Neutrophil (primary cell): ENCODE measurements around the gene TM4SF4.

Source experiments
- H3K27ac ChIP-seq: fragments of 200-600 bp; sonication (generic); 2 replicates; pipeline ENCODE4 v1.5.1; 2016; ENCODE audit warnings: mild to moderate bottlenecking, moderate library complexity
- H3K27me3 ChIP-seq: fragments of 200-600 bp; sonication (generic); 2 replicates; pipeline ENCODE4 v1.6.0; 2016; ENCODE audit warnings: mild to moderate bottlenecking
- H3K36me3 ChIP-seq: fragments of 200-600 bp; sonication (generic); 2 replicates; pipeline ENCODE4 v1.5.1; 2017
- H3K4me1 ChIP-seq, 2 experiments: fragments of 200-600 bp in 1 of 2; sonication (generic) in 1 of 2; 1 replicate in 1 of 2; 2 replicates in 1 of 2; pipeline versions ENCODE4 v1.5.1 to v1.6.1; 2013 to 2016; ENCODE audit warnings: low read depth in 1 of 2, low read length in 1 of 2, mild to moderate bottlenecking in 1 of 2, moderate library complexity in 1 of 2; ENCODE audit not compliant: control insufficient read depth in 1 of 2, insufficient read depth in 1 of 2
- H3K4me3 ChIP-seq, 2 experiments: fragments of 200-600 bp in 1 of 2; sonication (generic) in 1 of 2; 1 replicate in 1 of 2; 2 replicates in 1 of 2; pipeline ENCODE4 v1.5.1; 2013 to 2016; ENCODE audit warnings: low read depth in 1 of 2, low read length in 1 of 2, mild to moderate bottlenecking in 1 of 2, moderate library complexity in 1 of 2
- H3K9me3 ChIP-seq: fragments of 200-600 bp; sonication (generic); 2 replicates; pipeline ENCODE4 v1.5.1; 2016
- TF ChIP-seq, protein P1 (sequence below): fragments of 200-600 bp; sonication (generic); IDR thresholded peaks from 2 replicates; pipeline ENCODE4 v1.5.1; 2016; ENCODE audit warnings: antibody characterized with exemption

Gene TM4SF4

DNA sequence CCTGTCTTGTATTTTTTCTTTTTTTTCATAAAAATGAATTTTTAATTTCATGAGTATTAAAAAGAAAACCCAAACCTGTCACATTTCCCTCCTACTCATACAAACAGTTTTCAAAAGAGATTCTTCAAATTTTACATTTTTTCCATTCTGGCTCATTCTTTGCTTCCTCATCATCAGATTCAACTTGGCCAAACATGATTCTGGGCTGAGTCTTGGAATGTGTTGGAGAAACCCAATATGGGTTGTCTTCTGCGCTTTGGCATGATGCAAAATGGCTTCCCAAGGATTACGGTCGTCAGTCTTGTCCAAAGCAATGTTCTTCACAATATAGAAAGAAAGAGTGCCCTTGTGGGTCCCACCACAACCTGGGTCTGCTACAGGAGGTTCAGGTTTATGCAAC is 12.4 kb upstream of the TM4SF4 start:
- no peaks in the 10 kb centered on the region for H3K9me3 ChIP-seq
- no peak overlapping the region for H3K27ac ChIP-seq
- peaks cover 26% of the 10 kb centered on the region in 2 experiments for H3K4me1 ChIP-seq
- no peaks in the 10 kb centered on the region for H3K27me3 ChIP-seq
- TF ChIP-seq, protein P1, sequence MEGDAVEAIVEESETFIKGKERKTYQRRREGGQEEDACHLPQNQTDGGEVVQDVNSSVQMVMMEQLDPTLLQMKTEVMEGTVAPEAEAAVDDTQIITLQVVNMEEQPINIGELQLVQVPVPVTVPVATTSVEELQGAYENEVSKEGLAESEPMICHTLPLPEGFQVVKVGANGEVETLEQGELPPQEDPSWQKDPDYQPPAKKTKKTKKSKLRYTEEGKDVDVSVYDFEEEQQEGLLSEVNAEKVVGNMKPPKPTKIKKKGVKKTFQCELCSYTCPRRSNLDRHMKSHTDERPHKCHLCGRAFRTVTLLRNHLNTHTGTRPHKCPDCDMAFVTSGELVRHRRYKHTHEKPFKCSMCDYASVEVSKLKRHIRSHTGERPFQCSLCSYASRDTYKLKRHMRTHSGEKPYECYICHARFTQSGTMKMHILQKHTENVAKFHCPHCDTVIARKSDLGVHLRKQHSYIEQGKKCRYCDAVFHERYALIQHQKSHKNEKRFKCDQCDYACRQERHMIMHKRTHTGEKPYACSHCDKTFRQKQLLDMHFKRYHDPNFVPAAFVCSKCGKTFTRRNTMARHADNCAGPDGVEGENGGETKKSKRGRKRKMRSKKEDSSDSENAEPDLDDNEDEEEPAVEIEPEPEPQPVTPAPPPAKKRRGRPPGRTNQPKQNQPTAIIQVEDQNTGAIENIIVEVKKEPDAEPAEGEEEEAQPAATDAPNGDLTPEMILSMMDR: no peak
- H3K36me3 ChIP-seq: no peaks in the 10 kb centered on the region
- no peak overlapping the region for H3K4me3 ChIP-seq

DNA sequence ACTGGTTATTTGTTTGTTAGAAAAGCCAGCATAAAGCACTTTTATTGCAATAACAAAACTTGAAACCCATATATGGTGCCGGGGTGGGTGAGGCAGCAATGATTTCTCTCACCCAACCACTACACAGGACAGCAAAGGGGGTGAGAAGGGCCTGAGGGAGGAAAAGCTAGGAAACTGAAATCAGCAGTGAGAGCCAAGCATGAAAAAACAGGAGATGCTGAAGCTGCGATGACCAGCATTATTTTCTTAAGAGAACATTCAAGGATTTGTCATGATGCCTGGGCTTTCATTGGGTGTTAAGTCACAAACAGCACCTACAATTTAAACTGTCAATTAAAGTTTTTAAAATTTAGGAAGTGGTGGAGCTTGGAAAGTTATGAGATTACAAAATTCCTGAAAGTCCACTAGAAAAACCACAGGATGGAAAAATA is 11.9 kb upstream of the TM4SF4 start:
- Histone ChIP-seq H3K4me3 (no peak overlapping the region), H3K36me3 (no peaks in the 10 kb centered on the region), H3K27me3 (no peaks in the 10 kb centered on the region), H3K9me3 (no peaks in the 10 kb centered on the region), H3K27ac (no peak overlapping the region), H3K4me1 (peaks cover 26% of the 10 kb centered on the region in 2 experiments)
- TF ChIP-seq, protein P1: no peak

DNA sequence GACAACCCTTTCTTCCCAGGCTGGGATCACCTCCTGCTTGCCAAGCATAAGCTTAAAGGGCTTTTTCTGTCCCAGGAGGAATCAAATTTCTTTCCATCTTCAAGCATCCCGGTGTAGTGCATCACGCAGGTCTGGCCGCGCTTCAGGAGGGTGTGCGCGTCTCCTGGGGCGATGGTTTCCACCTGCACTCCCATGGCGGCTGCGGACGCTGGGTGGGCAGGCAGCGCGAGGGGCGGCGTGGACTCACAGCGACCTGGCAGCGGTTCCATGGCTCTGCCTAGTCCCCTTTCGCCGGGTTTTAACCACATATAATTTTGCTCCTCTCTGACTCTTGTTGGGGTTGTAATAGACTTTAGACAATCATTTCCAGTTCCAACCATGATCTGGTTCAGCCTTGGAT is 10.6 kb upstream of the TM4SF4 start:
- peaks cover 26% of the 10 kb centered on the region in 2 experiments for H3K4me1 ChIP-seq
- H3K9me3 ChIP-seq: no peaks in the 10 kb centered on the region
- no peaks in the 10 kb centered on the region for H3K36me3 ChIP-seq
- TF ChIP-seq, protein P1: no peak
- no peak overlapping the region for H3K4me3 ChIP-seq
- H3K27ac ChIP-seq: peak overlapping the region; percentile 79
- no peaks in the 10 kb centered on the region for H3K27me3 ChIP-seq

DNA sequence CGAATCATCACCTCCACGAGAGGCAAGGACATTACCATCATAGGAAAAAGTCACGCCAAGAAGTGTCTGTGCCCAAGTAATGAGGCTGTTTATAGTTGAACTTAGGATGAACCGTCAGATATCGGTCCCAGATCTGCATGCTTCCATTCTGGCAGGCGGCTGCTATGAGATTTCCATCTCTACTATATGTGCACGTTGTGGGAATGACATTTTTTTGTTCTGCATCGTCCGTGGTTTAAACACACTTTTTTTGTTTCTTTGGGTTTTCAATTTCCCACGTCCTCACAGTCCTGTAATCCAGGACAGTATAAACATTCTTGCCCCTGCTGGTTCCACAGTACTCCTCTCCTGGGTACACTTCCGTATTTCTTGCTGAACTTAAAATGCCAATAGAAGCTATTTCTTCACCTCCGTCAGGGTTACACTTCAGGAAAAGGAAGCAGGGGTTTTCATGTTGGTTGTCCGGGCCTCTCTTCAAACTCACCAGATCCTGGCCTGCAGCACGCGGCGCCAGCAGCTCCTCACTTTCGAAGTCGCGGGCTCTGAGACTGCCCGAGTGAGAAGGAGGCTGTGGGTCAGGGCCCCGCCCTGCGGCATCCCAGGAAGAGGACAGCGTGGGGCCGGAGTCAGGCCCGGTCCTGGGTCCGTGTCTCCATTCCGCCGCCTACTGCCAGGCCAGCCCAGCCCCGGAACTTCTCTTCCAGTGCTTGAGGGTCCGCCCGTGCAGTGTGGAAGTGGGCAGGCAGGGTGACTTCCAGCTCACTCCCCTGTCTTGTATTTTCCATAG is 9.8 kb upstream of the TM4SF4 start:
- peak overlapping the region; percentile 79 for H3K27ac ChIP-seq
- no peaks in the 10 kb centered on the region for H3K27me3 ChIP-seq
- H3K4me1 ChIP-seq: peaks cover 26% of the 10 kb centered on the region in 2 experiments
- no peaks in the 10 kb centered on the region for H3K9me3 ChIP-seq
- TF ChIP-seq, protein P1: no peak
- peak overlapping the region in 1 of 2 experiments; percentile 20 for H3K4me3 ChIP-seq
- H3K36me3 ChIP-seq: no peaks in the 10 kb centered on the region

DNA sequence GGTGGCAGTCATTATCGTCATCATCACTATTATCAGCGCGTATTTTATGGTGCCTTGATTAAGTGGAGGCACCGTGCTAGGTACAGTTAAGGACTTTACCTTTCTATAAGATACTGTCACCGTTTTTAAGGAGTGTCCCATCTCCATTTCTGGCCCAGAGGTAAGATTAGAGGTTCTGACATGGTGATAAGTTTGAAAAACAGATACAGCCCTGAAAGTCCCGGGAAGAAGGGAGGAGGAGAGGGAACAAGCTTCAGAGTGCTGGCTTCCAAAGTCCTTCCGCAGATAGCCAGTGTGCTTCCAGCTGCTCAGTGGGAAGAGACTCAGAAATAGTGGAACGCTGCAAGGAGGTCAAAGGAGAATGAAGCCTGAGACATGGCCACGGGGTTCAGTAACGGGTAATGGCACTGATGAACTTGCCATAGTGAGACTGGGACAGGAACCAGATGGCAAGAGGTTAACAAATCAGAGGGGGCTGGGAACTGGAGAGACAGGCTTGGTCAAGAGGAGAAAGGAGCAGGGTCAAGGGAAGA is 9.1 kb upstream of the TM4SF4 start:
- TF ChIP-seq, protein P1: no peak
- peak overlapping the region in 1 of 2 experiments; percentile 20 for H3K4me3 ChIP-seq
- H3K36me3 ChIP-seq: no peaks in the 10 kb centered on the region
- H3K9me3 ChIP-seq: no peaks in the 10 kb centered on the region
- no peaks in the 10 kb centered on the region for H3K27me3 ChIP-seq
- peaks cover 26% of the 10 kb centered on the region in 2 experiments for H3K4me1 ChIP-seq
- H3K27ac ChIP-seq: peak overlapping the region; percentile 79
